Ishikawa (cell line): ENCODE results near the gene IQCM.

Experiments
- CREB1 ChIP-seq: IDR thresholded peaks from 2 replicates; pipeline ENCODE4 v1.6.1; 2012; ENCODE audit warnings: low read depth
- EGR1 ChIP-seq: IDR thresholded peaks from 2 replicates; pipeline ENCODE4 v1.6.1; 2012
- EP300 ChIP-seq: IDR thresholded peaks from 2 replicates; pipeline ENCODE4 v1.6.1; 2012; ENCODE audit warnings: borderline replicate concordance
- FOXM1 ChIP-seq: IDR thresholded peaks from 2 replicates; pipeline ENCODE4 v1.6.1; 2012; ENCODE audit warnings: low read depth, borderline replicate concordance
- NFIC ChIP-seq: IDR thresholded peaks from 2 replicates; pipeline ENCODE4 v1.6.1; 2012
- RAD21 ChIP-seq: IDR thresholded peaks from 2 replicates; pipeline ENCODE4 v1.6.1; 2012; ENCODE audit warnings: low read depth
- TAF1 ChIP-seq: IDR thresholded peaks from 2 replicates; pipeline ENCODE4 v1.6.1; 2012; ENCODE audit warnings: low read depth, mild to moderate bottlenecking
- TCF12 ChIP-seq: IDR thresholded peaks from 2 replicates; pipeline ENCODE4 v1.6.1; 2012; ENCODE audit warnings: low read depth
- YY1 ChIP-seq: IDR thresholded peaks from 2 replicates; pipeline ENCODE4 v1.6.1; 2012; ENCODE audit warnings: low read depth
- ZBTB7A ChIP-seq: IDR thresholded peaks from 2 replicates; pipeline ENCODE4 v1.6.1; 2012; ENCODE audit warnings: low read depth
- TF ChIP-seq, protein P1 (sequence below): IDR thresholded peaks from 2 replicates; pipeline ENCODE4 v1.6.1; 2012; ENCODE audit warnings: low read depth, mild to moderate bottlenecking
- TF ChIP-seq, protein P2 (sequence below): IDR thresholded peaks from 2 replicates; pipeline ENCODE4 v1.6.1; 2012

DNA sequence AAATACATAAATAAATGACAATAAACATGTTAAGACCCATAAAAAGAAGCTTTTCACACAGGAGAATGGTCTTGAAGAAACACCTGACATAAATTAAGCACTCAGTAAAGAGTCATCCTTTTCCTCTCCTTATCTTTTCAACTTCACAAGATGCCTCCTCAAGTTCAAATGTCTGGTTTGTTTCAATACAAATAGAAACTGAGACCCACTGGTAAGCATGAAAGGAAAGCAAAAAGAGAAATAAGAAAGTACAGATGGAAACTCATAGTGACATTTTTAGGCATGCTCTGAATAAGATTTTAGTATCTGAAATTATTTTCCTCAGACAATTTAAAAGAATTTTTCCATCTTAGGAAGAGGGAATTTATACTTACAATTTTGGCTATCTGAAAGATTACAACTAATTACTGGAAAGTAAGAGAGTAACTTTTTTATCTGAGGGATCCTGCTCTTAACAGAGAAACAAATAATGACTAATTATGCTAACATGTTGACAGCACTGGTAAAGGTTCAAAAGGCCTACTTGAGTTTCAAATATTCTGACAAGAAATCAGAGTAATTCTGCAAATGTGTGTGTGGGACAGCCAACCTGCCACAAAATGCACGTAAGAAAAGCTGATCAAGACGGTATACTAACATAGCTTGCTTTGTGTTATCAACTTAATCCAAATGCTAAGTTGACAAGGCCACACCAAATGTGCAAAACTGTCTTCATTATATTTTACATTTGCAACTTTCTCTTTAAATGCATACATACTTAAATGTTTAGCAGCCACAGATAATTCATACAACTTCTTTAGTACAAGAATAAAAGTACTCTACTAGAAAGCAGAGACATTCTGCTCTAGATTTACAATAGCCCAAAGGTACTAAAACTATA, 113.0 kb downstream of the IQCM start:
- TF ChIP-seq ZBTB7A: no peak
- TF ChIP-seq TCF12: no peak
- TF ChIP-seq NFIC: no peak
- no peak for TF ChIP-seq EP300
- TF ChIP-seq, protein P1, sequence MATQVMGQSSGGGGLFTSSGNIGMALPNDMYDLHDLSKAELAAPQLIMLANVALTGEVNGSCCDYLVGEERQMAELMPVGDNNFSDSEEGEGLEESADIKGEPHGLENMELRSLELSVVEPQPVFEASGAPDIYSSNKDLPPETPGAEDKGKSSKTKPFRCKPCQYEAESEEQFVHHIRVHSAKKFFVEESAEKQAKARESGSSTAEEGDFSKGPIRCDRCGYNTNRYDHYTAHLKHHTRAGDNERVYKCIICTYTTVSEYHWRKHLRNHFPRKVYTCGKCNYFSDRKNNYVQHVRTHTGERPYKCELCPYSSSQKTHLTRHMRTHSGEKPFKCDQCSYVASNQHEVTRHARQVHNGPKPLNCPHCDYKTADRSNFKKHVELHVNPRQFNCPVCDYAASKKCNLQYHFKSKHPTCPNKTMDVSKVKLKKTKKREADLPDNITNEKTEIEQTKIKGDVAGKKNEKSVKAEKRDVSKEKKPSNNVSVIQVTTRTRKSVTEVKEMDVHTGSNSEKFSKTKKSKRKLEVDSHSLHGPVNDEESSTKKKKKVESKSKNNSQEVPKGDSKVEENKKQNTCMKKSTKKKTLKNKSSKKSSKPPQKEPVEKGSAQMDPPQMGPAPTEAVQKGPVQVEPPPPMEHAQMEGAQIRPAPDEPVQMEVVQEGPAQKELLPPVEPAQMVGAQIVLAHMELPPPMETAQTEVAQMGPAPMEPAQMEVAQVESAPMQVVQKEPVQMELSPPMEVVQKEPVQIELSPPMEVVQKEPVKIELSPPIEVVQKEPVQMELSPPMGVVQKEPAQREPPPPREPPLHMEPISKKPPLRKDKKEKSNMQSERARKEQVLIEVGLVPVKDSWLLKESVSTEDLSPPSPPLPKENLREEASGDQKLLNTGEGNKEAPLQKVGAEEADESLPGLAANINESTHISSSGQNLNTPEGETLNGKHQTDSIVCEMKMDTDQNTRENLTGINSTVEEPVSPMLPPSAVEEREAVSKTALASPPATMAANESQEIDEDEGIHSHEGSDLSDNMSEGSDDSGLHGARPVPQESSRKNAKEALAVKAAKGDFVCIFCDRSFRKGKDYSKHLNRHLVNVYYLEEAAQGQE: no peak
- TF ChIP-seq FOXM1: no peak
- no peak for TF ChIP-seq YY1
- no peak for TF ChIP-seq TAF1
- no peak for TF ChIP-seq RAD21
- no peak for TF ChIP-seq CREB1
- TF ChIP-seq, protein P2, sequence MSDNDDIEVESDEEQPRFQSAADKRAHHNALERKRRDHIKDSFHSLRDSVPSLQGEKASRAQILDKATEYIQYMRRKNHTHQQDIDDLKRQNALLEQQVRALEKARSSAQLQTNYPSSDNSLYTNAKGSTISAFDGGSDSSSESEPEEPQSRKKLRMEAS: no peak
- TF ChIP-seq EGR1: no peak
